Thoracic aorta (tissue), 2 donors: ENCODE results near the gene APOBEC3H. TPM values are rescaled to one million over a fixed set of nuclear protein-coding genes. Genes with fewer than 3 reads are reported as not detected.
A peak's percentile ranks its signal among the peaks of the same experiment; 100 is the strongest.

Experiments
- ATAC-seq: fragments of 150-250 bp; one replicate; pipeline ENCODE4 v1.8.0; 2017; ENCODE audit warnings: low read depth; ENCODE audit not compliant: insufficient number of reproducible peaks, low FRiP score
- DNase-seq: peaks from one replicate; pipeline ENCODE4 v3.0.0-alpha.2; 2020; ENCODE audit warnings: low spot score
- H3K27ac ChIP-seq, 2 donors: fragments of 200-600 bp; sonication (generic); 1 replicate in 1 of 2; 2 replicates in 1 of 2; pipeline ENCODE4 v1.5.1; 2016; ENCODE audit warnings: mild to moderate bottlenecking in 2 of 2, moderate library complexity in 2 of 2
- H3K27me3 ChIP-seq: fragments of 200-600 bp; sonication (generic); replicated peaks from 2 replicates; pipeline ENCODE4 v1.6.0; 2016; ENCODE audit warnings: mild to moderate bottlenecking; ENCODE audit not compliant: insufficient read depth
- H3K36me3 ChIP-seq: fragments of 200-600 bp; sonication (generic); one replicate; pipeline ENCODE4 v1.5.1; 2016
- H3K4me1 ChIP-seq, 2 donors: fragments of 200-600 bp; sonication (generic); 1 replicate in 1 of 2; 2 replicates in 1 of 2; pipeline versions ENCODE4 v1.5.1 to v1.6.0; 2016; ENCODE audit warnings: low read depth in 2 of 2, mild to moderate bottlenecking in 1 of 2; ENCODE audit not compliant: control insufficient read depth in 1 of 2
- H3K4me3 ChIP-seq: fragments of 200-600 bp; sonication (generic); 2 replicates; pipeline ENCODE4 v1.5.1; 2016; ENCODE audit warnings: mild to moderate bottlenecking
- H3K9me3 ChIP-seq: fragments of 200-600 bp; sonication (generic); 2 replicates; pipeline ENCODE4 v1.5.1; 2016
- CTCF ChIP-seq: fragments of 200-600 bp; sonication (generic); IDR thresholded peaks from one replicate; pipeline ENCODE4 v1.5.1; 2019; ENCODE audit warnings: antibody characterized with exemption
- total RNA-seq, 2 donors: library from RNA; depleted of rRNA; stranded (reverse); fragments of >200 nt; gene quantifications; one replicate each; pipeline versions ENCODE4 v1.1.0 to v1.2.3, GENCODE V29; 2016

The APOBEC3H gene
- total RNA-seq, 2 donors from 2014 or later: 1.6 TPM; not detected in 1

- Histone ChIP-seq H3K9me3 (no peaks in the 10 kb centered on the region), H3K36me3 (peaks cover 5% of the 10 kb centered on the region), H3K4me1 (peaks cover 7 to 16% of the 10 kb centered on the region in 2 donors), H3K4me3 (no peak overlapping the region), H3K27ac (no peak overlapping the region), H3K27me3 (no peaks in the 10 kb centered on the region)
- ATAC-seq (no peak), DNase-seq (no peak)
- TF ChIP-seq CTCF: no peak
Observed at GRCh38 chr22:39139933-39140332, 42.9 kb downstream of the APOBEC3H start.

GRCh38 chr22:39142088-39142680 is 45.1 kb downstream of the APOBEC3H start:
- no peak for TF ChIP-seq CTCF
- no peak for ATAC-seq
- Histone ChIP-seq H3K4me1 (peaks cover 12 to 28% of the 10 kb centered on the region in 2 donors), H3K4me3 (no peak overlapping the region), H3K36me3 (peaks cover 3% of the 10 kb centered on the region), H3K27ac (no peak overlapping the region), H3K27me3 (no peaks in the 10 kb centered on the region), H3K9me3 (no peaks in the 10 kb centered on the region)
- DNase-seq: no peak

GRCh38 chr22:39144101-39144767 is 47.2 kb downstream of the APOBEC3H start:
- Histone ChIP-seq H3K27ac (peak overlapping the region; percentile 2 to 97), H3K4me3 (peak overlapping the region; percentile 97), H3K9me3 (no peaks in the 10 kb centered on the region), H3K4me1 (peaks cover 16 to 49% of the 10 kb centered on the region in 2 donors), H3K27me3 (no peaks in the 10 kb centered on the region), H3K36me3 (peaks cover 3% of the 10 kb centered on the region)
- DNase-seq (no peak), ATAC-seq (no peak)
- no peak for TF ChIP-seq CTCF

- TF ChIP-seq CTCF: no peak
- Histone ChIP-seq H3K4me3 (peak overlapping the region; percentile 97), H3K4me1 (peaks cover 36 to 71% of the 10 kb centered on the region in 2 donors), H3K9me3 (no peaks in the 10 kb centered on the region), H3K27me3 (no peaks in the 10 kb centered on the region), H3K27ac (peak overlapping the region; percentile 64 to 97), H3K36me3 (peaks cover 5% of the 10 kb centered on the region)
- DNase-seq: no peak
- ATAC-seq: no peak
Observed at GRCh38 chr22:39146256-39147101, 49.4 kb downstream of the APOBEC3H start.
